HepG2 (cell line): ENCODE data around the gene DEFB131B. TPM values are rescaled to one million over a fixed set of nuclear protein-coding genes. Genes with fewer than 3 reads are reported as not detected.
A peak's percentile ranks its signal among the peaks of the same experiment; 100 is the strongest.
"Not testable (repeated sequence)": the region's sequence is repeated elsewhere in the genome, so short reads cannot be mapped to it uniquely, and the experiment has no call there.

Experiments used
- ATAC-seq: fragments of 200-7000 bp; cut with Tn5 transposase; 3 replicates; pipeline ENCODE4 v1.9.1; 2020; ENCODE audit warnings: mild to moderate bottlenecking, moderate library complexity
- BruUV-seq: library from RNA; stranded (reverse); fragments of 400-500 nt; replicated peaks from 2 replicates; lab custom pipeline; 2021; lab: Mats Ljungman, UMichigan
- CTCF ChIA-PET: fragments of 300-600 bp; formaldehyde crosslinking; extraction: SDS; loops from one replicate; lab custom pipeline; 2021; ENCODE audit warnings: low total read pairs, inconsistent platforms, low intra/inter-chr PET ratio; lab: Yijun Ruan, JAX
- POLR2A ChIA-PET: fragments of 350-600 bp; sonication (Branson Sonifier 250); formaldehyde crosslinking; loops from one replicate; lab custom pipeline; 2020; ENCODE audit warnings: antibody characterized with exemption, inconsistent platforms; lab: Yijun Ruan, JAX
- DNase-seq: peaks from one replicate; pipeline ENCODE4 v3.0.0-alpha.2; 2015; ENCODE audit warnings: low spot score
- FAIRE-seq: peaks from 3 replicates; lab custom pipeline; 2011; peaks lifted over from hg19 to GRCh38; lab: Jason Lieb, UNC
- H2AFZ ChIP-seq: one replicate; pipeline ENCODE4 v1.6.1; 2011; ENCODE audit warnings: low read length, inconsistent platforms
- H3K27ac ChIP-seq: fragments of 300-600 bp; 3 replicates; pipeline ENCODE4 v1.8.0; 2011; ENCODE audit warnings: mixed run types, mild to moderate bottlenecking, mixed read lengths, low read length, inconsistent platforms; ENCODE audit not compliant: insufficient read depth; ENCODE audit errors: extremely low read length
- H3K27me3 ChIP-seq, 2 experiments: fragments of 200-600 bp in 1 of 2; 2 replicates in 1 of 2; 3 replicates in 1 of 2; pipeline versions ENCODE4 v1.6.0 to v1.8.0; 2011; ENCODE audit warnings: low read length in 2 of 2, mild to moderate bottlenecking in 2 of 2, moderate library complexity in 2 of 2, inconsistent platforms in 1 of 2; ENCODE audit not compliant: insufficient read depth in 2 of 2, control insufficient read depth in 1 of 2
- H3K36me3 ChIP-seq, 2 experiments: fragments of 200-600 bp in 1 of 2; replicated peaks in 1 of 2; 2 replicates in 1 of 2; 3 replicates in 1 of 2; pipeline versions ENCODE4 v1.5.1 to v1.8.0; 2011; ENCODE audit warnings: low read length in 2 of 2, inconsistent platforms in 1 of 2; ENCODE audit not compliant: insufficient read depth in 2 of 2, control insufficient read depth in 1 of 2
- H3K4me1 ChIP-seq: 2 replicates; pipeline ENCODE4 v1.5.1; 2012; ENCODE audit warnings: low read length, inconsistent platforms; ENCODE audit not compliant: insufficient read depth
- H3K4me2 ChIP-seq: 2 replicates; pipeline ENCODE4 v1.6.0; 2011; ENCODE audit warnings: low read depth, low read length, inconsistent platforms
- H3K4me3 ChIP-seq, 3 experiments: fragments of 200-600 bp in 1 of 3; sonication (generic), shearing (Covaris generic) in 1 of 3; replicated peaks in 1 of 3; 2 replicates each; pipeline ENCODE4 v1.5.1; 2011 to 2016; ENCODE audit warnings: low read length in 3 of 3, inconsistent platforms in 2 of 3, low read depth in 2 of 3, mild to moderate bottlenecking in 2 of 3, control low read depth in 1 of 3, mixed read lengths in 1 of 3; ENCODE audit not compliant: insufficient read depth in 1 of 3
- H3K79me2 ChIP-seq: one replicate; pipeline ENCODE4 v1.6.1; 2011; ENCODE audit warnings: low read length, inconsistent platforms; ENCODE audit not compliant: insufficient read depth
- H3K9ac ChIP-seq: 2 replicates; pipeline ENCODE4 v1.6.0; 2011; ENCODE audit warnings: mild to moderate bottlenecking, low read depth, low read length, inconsistent platforms; ENCODE audit not compliant: insufficient read depth
- H3K9me3 ChIP-seq: 2 replicates; pipeline ENCODE4 v1.5.1; 2012; ENCODE audit warnings: mild to moderate bottlenecking, low read length
- H4K20me1 ChIP-seq: 2 replicates; pipeline ENCODE4 v1.6.0; 2011; ENCODE audit warnings: inconsistent platforms, mild to moderate bottlenecking, low read length, moderate library complexity; ENCODE audit not compliant: insufficient read depth
- ELF4 ChIP-seq: sonication (generic); formaldehyde crosslinking; IDR thresholded peaks from 2 replicates; pipeline ENCODE4 v1.5.0; 2020; ENCODE audit warnings: missing genetic modification reagents, mild to moderate bottlenecking, moderate library complexity, borderline replicate concordance
- EZH2 ChIP-seq: conservative IDR thresholded peaks from 2 replicates; pipeline ENCODE4 v1.6.1; 2012; ENCODE audit warnings: mild to moderate bottlenecking, low read depth, low read length, moderate library complexity
- HIC2 ChIP-seq: sonication (generic); formaldehyde crosslinking; IDR thresholded peaks from 2 replicates; pipeline ENCODE4 v1.9.0; 2022; ENCODE audit warnings: low read depth, missing genetic modification reagents
- HNF4A ChIP-seq: sonication (generic); formaldehyde crosslinking; IDR thresholded peaks from 2 replicates; pipeline ENCODE4 v1.4.0; 2020; ENCODE audit warnings: missing genetic modification reagents
- HNF4G ChIP-seq, 2 experiments: sonication (generic) in 1 of 2; formaldehyde crosslinking in 1 of 2; IDR thresholded peaks; 2 replicates each; pipeline versions ENCODE4 v1.4.0 to v1.6.1; 2011 to 2020; ENCODE audit warnings: borderline replicate concordance in 2 of 2, low read depth in 2 of 2, mild to moderate bottlenecking in 2 of 2, low read length in 1 of 2, missing genetic modification reagents in 1 of 2, moderate library complexity in 1 of 2
- NKX3-1 ChIP-seq: sonication (generic); formaldehyde crosslinking; IDR thresholded peaks from 2 replicates; pipeline ENCODE4 v1.5.0; 2020; ENCODE audit warnings: missing genetic modification reagents
- RARA ChIP-seq: IDR thresholded peaks from 2 replicates; pipeline ENCODE4 v1.6.1; 2016; ENCODE audit warnings: missing genetic modification reagents, missing compliant biosample characterization
- RFX5 ChIP-seq: IDR thresholded peaks from 2 replicates; pipeline ENCODE4 v1.6.1; 2011; ENCODE audit warnings: low read depth, low read length, improper control_type of control experiment
- TBP ChIP-seq: sonication (generic); formaldehyde crosslinking; IDR thresholded peaks from 2 replicates; pipeline ENCODE4 v1.5.0; 2020; ENCODE audit warnings: missing genetic modification reagents
- YY1 ChIP-seq: IDR thresholded peaks from 2 replicates; pipeline ENCODE4 v1.6.1; 2011; ENCODE audit warnings: low read length, low read depth, moderate library complexity, mild to moderate bottlenecking; ENCODE audit not compliant: insufficient read depth, insufficient replicate concordance
- ZFP62 ChIP-seq: sonication (generic); formaldehyde crosslinking; IDR thresholded peaks from 2 replicates; pipeline ENCODE4 v1.4.0; 2020; ENCODE audit warnings: missing genetic modification reagents
- ZMYM4 ChIP-seq: sonication (generic); formaldehyde crosslinking; IDR thresholded peaks from 2 replicates; pipeline ENCODE4 v1.8.1; 2023; ENCODE audit warnings: mild to moderate bottlenecking, missing genetic modification reagents
- ZNF644 ChIP-seq: IDR thresholded peaks from 2 replicates; pipeline ENCODE4 v1.6.1; 2016; ENCODE audit warnings: low read depth
- WGBS: methylation state at CpG from one replicate; pipeline ENCODE4 v1.1.6; 2017; ENCODE audit warnings: low lambda C conversion rate; 5-methylcytosine and 5-hydroxymethylcytosine counted together
- in situ Hi-C: cut with HindIII; loops from 2 replicates; pipeline ENCODE4 v1.10.0; 2017; ENCODE audit warnings: low pct_unique_long_range_greater_than_20kb; ENCODE audit not compliant: extremely low pct_ligation_motif_present
- intact Hi-C: fragments of 100-400 bp; cut with micrococcal nuclease; formaldehyde crosslinking; loops from one replicate; pipeline ENCODE4 v1.10.0; 2022; ENCODE audit not compliant: unreplicated experiment
- polyA plus RNA-seq, 8 experiments: library from polyadenylated mRNA; depleted of rRNA in 3 of 8; stranded (reverse) in 7 of 8; unstranded in 1 of 8; fragments of >200 nt; fragmentation: Illumina TruSeq in 4 of 8; extraction: Trizol in 4 of 8; gene quantifications; 2 replicates each; pipeline versions ENCODE4 v1.2.1 to v1.2.3, GENCODE V29; 2011 to 2016; ENCODE audit warnings: low read depth in 4 of 8, missing spikeins in 1 of 8, mixed read lengths in 1 of 8; ENCODE audit not compliant: insufficient read depth in 1 of 8
- total RNA-seq, 5 experiments: library from RNA; depleted of rRNA; stranded (reverse); fragments of >200 nt; fragmentation: Illumina TruSeq; extraction: Trizol; gene quantifications; 2 replicates each; pipeline ENCODE4 v1.2.3, GENCODE V29; 2016; ENCODE audit warnings: low read depth in 1 of 5

Gene DEFB131B
- total and polyA plus RNA-seq, 2 of the 13 experiments (the other 11 are each of a cell fraction or from before 2014, with no cell fraction given) = not detected

- H3K4me3 ChIP-seq = no peak overlapping the region
- no peak overlapping the region for H3K4me2 ChIP-seq
- DNase-seq = no peak
- no peak overlapping the region for H3K27ac ChIP-seq
- ChIA-PET CTCF (no interaction called here), POLR2A (no interaction called here)
- H3K27me3 ChIP-seq = no peaks in the 10 kb centered on the region
- H3K36me3 ChIP-seq = peaks cover 0 to 4% of the 10 kb centered on the region in 2 experiments; a peak in 1 of 5 replicates
- no peak for TF ChIP-seq ELF4 (CRISPR knock-in tag)
- no peak for TF ChIP-seq RFX5
- no peak for TF ChIP-seq TBP (CRISPR knock-in tag)
- no peak for TF ChIP-seq HIC2 (CRISPR knock-in tag)
- no peak for TF ChIP-seq ZFP62
- no peak for TF ChIP-seq EZH2
- TF ChIP-seq NKX3-1 (CRISPR knock-in tag) = no peak
- intact Hi-C loops = no loop called here
- H3K9me3 ChIP-seq = no peaks in the 10 kb centered on the region
- H3K79me2 ChIP-seq = no peaks in the 10 kb centered on the region
- H3K4me1 ChIP-seq = peaks cover 15% of the 10 kb centered on the region
- 85% methylated on average over 9 of the region's 9 CpGs for whole genome bisulfite sequencing
- no peak overlapping the region for H3K9ac ChIP-seq
- no peak for FAIRE-seq
- in situ Hi-C loops = no loop called here
- ATAC-seq = no peak
- H4K20me1 ChIP-seq = no peaks in the 10 kb centered on the region
- no peak overlapping the region for H2AFZ ChIP-seq
- BruUV-seq = no TSS peak
Observed at GRCh38 chr11:71908218-71908617, 30.0 kb downstream of the DEFB131B start.

- intact Hi-C loops = not testable (repeated sequence)
Observed at GRCh38 chr11:71910775-71911174, 32.5 kb downstream of the DEFB131B start.

More at GRCh38 chr11:71910775-71911174, 32.5 kb downstream of the DEFB131B start:
- POLR2A ChIA-PET = interaction anchor here (2.5 to 2.7 kb wide), 2 partner anchors 17 to 22 kb away, joined by 10 to 11 read pairs; partner anchors contain the start of genes RNF121 and XNDC1N
- BruUV-seq; H3K4me3 ChIP-seq; H3K9ac ChIP-seq; in situ Hi-C loops; H4K20me1 ChIP-seq; ATAC-seq; H3K27me3 ChIP-seq; FAIRE-seq; H2AFZ ChIP-seq; H3K4me2 ChIP-seq; H3K9me3 ChIP-seq; H3K79me2 ChIP-seq; CTCF ChIA-PET; TF ChIP-seq HNF4G (CRISPR knock-in tag; IDR thresholded peaks at IDR 0.05; ENCODE audit: borderline replicate concordance, low read depth): not testable (repeated sequence)
- peak; percentile 16; the same call in 1 of the 2 replicates for TF ChIP-seq ZMYM4 (CRISPR knock-in tag)
- peak; percentile 76 for TF ChIP-seq HNF4A (CRISPR knock-in tag)
- TF ChIP-seq ZNF644 = peak; percentile 54; the same call in 1 of the 2 replicates
- 0 out of 2 replicates have a peak, but pooled peaks have one; percentile 19 for TF ChIP-seq RARA (CRISPR knock-in tag)
- peak; percentile 30 for TF ChIP-seq YY1
- peak; percentile 28; the same call in 1 of the 2 replicates for TF ChIP-seq HNF4G (IDR thresholded peaks at IDR 0.05; ENCODE audit: borderline replicate concordance, low read depth, low read length)
- peak; percentile 35 for DNase-seq
- peaks cover 0 to 16% of the 10 kb centered on the region in 2 experiments; a peak in 4 of 5 replicates for H3K36me3 ChIP-seq
- H3K27ac ChIP-seq = peak overlapping the region; percentile 50
- 45% methylated on average over 5 of the region's 5 CpGs for WGBS
- peaks cover 15% of the 10 kb centered on the region for H3K4me1 ChIP-seq
